Measurements from ENCODE around the gene DVL2.
A peak's percentile ranks its signal among the peaks of the same experiment; 100 is the strongest.

The DVL2 gene

GRCh38 chr17:7177954-7178477 is 56.3 kb downstream of the DVL2 start:
- Histone ChIP-seq H3K4ac (ENCODE audit: low read depth in 1 of 2, low read length in 2 of 2) (peak overlapping the region in 1 of 2 experiments; percentile 46), H2BK12ac (ENCODE audit: low read length in 2 of 2) (no peak overlapping the region), H3K9me3 (ENCODE audit: control insufficient read depth, low read length) (no peaks in the 10 kb centered on the region), H2BK15ac (ENCODE audit: low read depth, poor library complexity, severe bottlenecking) (no peak overlapping the region), H3K4me3 (ENCODE audit: insufficient read depth in 1 of 2, low read depth in 1 of 2, low read length in 2 of 2) (peak overlapping the region; percentile 33 to 74), H4K91ac (ENCODE audit: low read length) (no peak overlapping the region), H3K27me3 (ENCODE audit: control insufficient read depth in 1 of 2, insufficient read depth in 1 of 2, low read length in 2 of 2) (peaks cover 15 to 49% of the 10 kb centered on the region in 2 experiments), H3K79me1 (replicated peaks; ENCODE audit: low read length, poor library complexity, severe bottlenecking) (no peaks in the 10 kb centered on the region), H2AK5ac (ENCODE audit: low read length, severe bottlenecking) (no peak overlapping the region), H3K18ac (ENCODE audit: low read depth in 1 of 2, low read length in 2 of 2) (peak overlapping the region in 1 of 2 experiments; percentile 57), H3K4me2 (ENCODE audit: low read length, poor library complexity, severe bottlenecking) (peak overlapping the region; percentile 89), H4K8ac (ENCODE audit: low read length) (peak overlapping the region; percentile 83), H3K9ac (ENCODE audit: low read length) (peak overlapping the region; percentile 73), H3K36me3 (ENCODE audit: control insufficient read depth in 1 of 2, insufficient read depth in 2 of 2, low read depth in 1 of 2, low read length in 2 of 2) (no peaks in the 10 kb centered on the region), H3K4me1 (ENCODE audit: control insufficient read depth, insufficient read depth, low read depth, low read length) (peaks cover 23% of the 10 kb centered on the region), H3K27ac (ENCODE audit: low read length, poor library complexity, severe bottlenecking) (no peak overlapping the region), H3K23ac (ENCODE audit: low read length in 2 of 2) (no peak overlapping the region), H2AFZ (ENCODE audit: low read depth, low read length) (no peak overlapping the region), H2BK120ac (ENCODE audit: low read depth, low read length) (no peak overlapping the region), H3K14ac (ENCODE audit: low read length in 2 of 2) (no peak overlapping the region), H2BK5ac (ENCODE audit: low read depth, low read length, poor library complexity, severe bottlenecking) (no peak overlapping the region)
- WGBS, result 13% methylated on average over 9 of the region's 18 CpGs
- peak; percentile 62 for DNase-seq

GRCh38 chr17:7177191-7177953 is 56.9 kb downstream of the DVL2 start:
- Histone ChIP-seq H4K91ac (ENCODE audit: low read length) (peak overlapping the region; percentile 64), H2BK12ac (ENCODE audit: low read length in 2 of 2) (no peak overlapping the region), H3K4me1 (ENCODE audit: control insufficient read depth, insufficient read depth, low read depth, low read length) (peaks cover 23% of the 10 kb centered on the region), H3K9ac (ENCODE audit: low read length) (peak overlapping the region; percentile 73), H3K23ac (ENCODE audit: low read length in 2 of 2) (no peak overlapping the region), H2BK15ac (ENCODE audit: low read depth, poor library complexity, severe bottlenecking) (no peak overlapping the region), H2AK5ac (ENCODE audit: low read length, severe bottlenecking) (no peak overlapping the region), H2BK120ac (ENCODE audit: low read depth, low read length) (peak overlapping the region; percentile 45), H3K4me3 (ENCODE audit: insufficient read depth in 1 of 2, low read depth in 1 of 2, low read length in 2 of 2) (peak overlapping the region; percentile 33 to 74), H4K8ac (ENCODE audit: low read length) (peak overlapping the region; percentile 89), H3K14ac (ENCODE audit: low read length in 2 of 2) (peak overlapping the region in 1 of 2 experiments; percentile 49), H3K27me3 (ENCODE audit: control insufficient read depth in 1 of 2, insufficient read depth in 1 of 2, low read length in 2 of 2) (peaks cover 15 to 49% of the 10 kb centered on the region in 2 experiments), H2AFZ (ENCODE audit: low read depth, low read length) (peak overlapping the region; percentile 6), H3K18ac (ENCODE audit: low read depth in 1 of 2, low read length in 2 of 2) (peak overlapping the region; percentile 82 to 89), H3K36me3 (ENCODE audit: control insufficient read depth in 1 of 2, insufficient read depth in 2 of 2, low read depth in 1 of 2, low read length in 2 of 2) (no peaks in the 10 kb centered on the region), H3K4me2 (ENCODE audit: low read length, poor library complexity, severe bottlenecking) (peak overlapping the region; percentile 89), H3K27ac (ENCODE audit: low read length, poor library complexity, severe bottlenecking) (no peak overlapping the region), H3K4ac (ENCODE audit: low read depth in 1 of 2, low read length in 2 of 2) (peak overlapping the region; percentile 5 to 46), H3K9me3 (ENCODE audit: control insufficient read depth, low read length) (no peaks in the 10 kb centered on the region), H3K79me1 (replicated peaks; ENCODE audit: low read length, poor library complexity, severe bottlenecking) (no peaks in the 10 kb centered on the region), H2BK5ac (ENCODE audit: low read depth, low read length, poor library complexity, severe bottlenecking) (no peak overlapping the region)
- 2% methylated on average over 11 of the region's 31 CpGs for WGBS
- DNase-seq, result peak; percentile 79

GRCh38 chr17:7176841-7177190 is 57.5 kb downstream of the DVL2 start:
- peak overlapping the region; percentile 82 to 89 for H3K18ac ChIP-seq (ENCODE audit: low read depth in 1 of 2, low read length in 2 of 2)
- H3K9me3 ChIP-seq (ENCODE audit: control insufficient read depth, low read length), result no peaks in the 10 kb centered on the region
- no peak for DNase-seq
- peak overlapping the region; percentile 73 for H3K9ac ChIP-seq (ENCODE audit: low read length)
- no peak overlapping the region for H3K23ac ChIP-seq (ENCODE audit: low read length in 2 of 2)
- H2AK5ac ChIP-seq (ENCODE audit: low read length, severe bottlenecking), result no peak overlapping the region
- no peak overlapping the region for H3K27ac ChIP-seq (ENCODE audit: low read length, poor library complexity, severe bottlenecking)
- H2AFZ ChIP-seq (ENCODE audit: low read depth, low read length), result no peak overlapping the region
- H2BK12ac ChIP-seq (ENCODE audit: low read length in 2 of 2), result no peak overlapping the region
- H3K4me3 ChIP-seq (ENCODE audit: insufficient read depth in 1 of 2, low read depth in 1 of 2, low read length in 2 of 2), result peak overlapping the region; percentile 16 to 74
- H3K79me1 ChIP-seq (replicated peaks; ENCODE audit: low read length, poor library complexity, severe bottlenecking), result no peaks in the 10 kb centered on the region
- H3K4ac ChIP-seq (ENCODE audit: low read depth in 1 of 2, low read length in 2 of 2), result no peak overlapping the region
- peaks cover 23% of the 10 kb centered on the region for H3K4me1 ChIP-seq (ENCODE audit: control insufficient read depth, insufficient read depth, low read depth, low read length)
- peaks cover 15 to 49% of the 10 kb centered on the region in 2 experiments for H3K27me3 ChIP-seq (ENCODE audit: control insufficient read depth in 1 of 2, insufficient read depth in 1 of 2, low read length in 2 of 2)
- no peak overlapping the region for H2BK5ac ChIP-seq (ENCODE audit: low read depth, low read length, poor library complexity, severe bottlenecking)
- no peak overlapping the region for H2BK15ac ChIP-seq (ENCODE audit: low read depth, poor library complexity, severe bottlenecking)
- no peak overlapping the region for H2BK120ac ChIP-seq (ENCODE audit: low read depth, low read length)
- WGBS, result 2% methylated on average over 15 of the region's 17 CpGs
- peak overlapping the region; percentile 64 for H4K91ac ChIP-seq (ENCODE audit: low read length)
- peak overlapping the region; percentile 89 for H3K4me2 ChIP-seq (ENCODE audit: low read length, poor library complexity, severe bottlenecking)
- H3K14ac ChIP-seq (ENCODE audit: low read length in 2 of 2), result peak overlapping the region in 1 of 2 experiments; percentile 73
- H4K8ac ChIP-seq (ENCODE audit: low read length), result peak overlapping the region; percentile 89
- no peaks in the 10 kb centered on the region for H3K36me3 ChIP-seq (ENCODE audit: control insufficient read depth in 1 of 2, insufficient read depth in 2 of 2, low read depth in 1 of 2, low read length in 2 of 2)

- peak overlapping the region in 1 of 2 experiments; percentile 29 for H2BK12ac ChIP-seq (ENCODE audit: low read length in 2 of 2)
- no peaks in the 10 kb centered on the region for H3K36me3 ChIP-seq (ENCODE audit: control insufficient read depth in 1 of 2, insufficient read depth in 2 of 2, low read depth in 1 of 2, low read length in 2 of 2)
- WGBS, result 94% methylated on average over 1 of the region's 1 CpG
- H3K9ac ChIP-seq (ENCODE audit: low read length), result no peak overlapping the region
- H3K4ac ChIP-seq (ENCODE audit: low read depth in 1 of 2, low read length in 2 of 2), result no peak overlapping the region
- DNase-seq, result no peak
- no peak overlapping the region for H2BK5ac ChIP-seq (ENCODE audit: low read depth, low read length, poor library complexity, severe bottlenecking)
- peaks cover 15 to 49% of the 10 kb centered on the region in 2 experiments for H3K27me3 ChIP-seq (ENCODE audit: control insufficient read depth in 1 of 2, insufficient read depth in 1 of 2, low read length in 2 of 2)
- no peak overlapping the region for H2BK15ac ChIP-seq (ENCODE audit: low read depth, poor library complexity, severe bottlenecking)
- H2BK120ac ChIP-seq (ENCODE audit: low read depth, low read length), result no peak overlapping the region
- no peaks in the 10 kb centered on the region for H3K79me1 ChIP-seq (replicated peaks; ENCODE audit: low read length, poor library complexity, severe bottlenecking)
- H4K91ac ChIP-seq (ENCODE audit: low read length), result no peak overlapping the region
- H3K4me2 ChIP-seq (ENCODE audit: low read length, poor library complexity, severe bottlenecking), result no peak overlapping the region
- H3K14ac ChIP-seq (ENCODE audit: low read length in 2 of 2), result peak overlapping the region in 1 of 2 experiments; percentile 73
- H2AFZ ChIP-seq (ENCODE audit: low read depth, low read length), result no peak overlapping the region
- H3K4me1 ChIP-seq (ENCODE audit: control insufficient read depth, insufficient read depth, low read depth, low read length), result peaks cover 23% of the 10 kb centered on the region
- no peak overlapping the region for H3K18ac ChIP-seq (ENCODE audit: low read depth in 1 of 2, low read length in 2 of 2)
- no peaks in the 10 kb centered on the region for H3K9me3 ChIP-seq (ENCODE audit: control insufficient read depth, low read length)
- H3K23ac ChIP-seq (ENCODE audit: low read length in 2 of 2), result no peak overlapping the region
- H3K27ac ChIP-seq (ENCODE audit: low read length, poor library complexity, severe bottlenecking), result no peak overlapping the region
- no peak overlapping the region for H3K4me3 ChIP-seq (ENCODE audit: insufficient read depth in 1 of 2, low read depth in 1 of 2, low read length in 2 of 2)
- H4K8ac ChIP-seq (ENCODE audit: low read length), result no peak overlapping the region
- H2AK5ac ChIP-seq (ENCODE audit: low read length, severe bottlenecking), result no peak overlapping the region
These were observed 58.0 kb downstream of the DVL2 start for GRCh38 chr17:7176107-7176840.

Measured in mesenchymal stem cell (in vitro differentiated cells and primary cell).